ENCODE measurements around the gene UTS2B. TPM values are rescaled to one million over a fixed set of nuclear protein-coding genes. Genes with fewer than 3 reads are reported as not detected.

UTS2B gene
- total RNA-seq, 2 donors from 2014 or later, result 0.81 TPM; not detected in 1

DNA sequence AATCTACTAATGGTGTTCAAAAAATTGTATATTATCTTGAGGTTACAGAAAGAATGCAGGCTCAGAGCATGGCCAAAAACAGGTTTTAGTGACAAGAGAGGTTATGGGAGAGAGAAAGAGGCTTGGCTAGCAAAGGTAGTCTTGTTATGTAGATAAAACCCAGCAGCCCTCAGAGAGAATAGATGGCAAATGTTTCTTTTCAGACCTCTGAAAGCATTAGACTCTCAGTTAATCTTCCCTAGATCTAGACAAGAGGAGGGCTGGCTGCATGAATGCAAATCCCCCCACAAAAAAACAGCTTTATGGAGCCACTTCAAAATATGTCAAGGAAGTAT, 69.1 kb downstream of the UTS2B start:
- ATAC-seq (ENCODE audit: insufficient number of reproducible peaks, low FRiP score, low read depth) (no peak), DNase-seq (ENCODE audit: low spot score) (no peak)
- H3K4me1 ChIP-seq (ENCODE audit: control insufficient read depth in 1 of 2, low read depth in 2 of 2), result no peaks in the 10 kb centered on the region
- no peaks in the 10 kb centered on the region for H3K36me3 ChIP-seq
- no peak overlapping the region for H3K27ac ChIP-seq
- H3K4me3 ChIP-seq, result no peak overlapping the region
- H3K9me3 ChIP-seq, result no peaks in the 10 kb centered on the region
- no peaks in the 10 kb centered on the region for H3K27me3 ChIP-seq (replicated peaks; ENCODE audit: insufficient read depth)
- TF ChIP-seq, protein P1, sequence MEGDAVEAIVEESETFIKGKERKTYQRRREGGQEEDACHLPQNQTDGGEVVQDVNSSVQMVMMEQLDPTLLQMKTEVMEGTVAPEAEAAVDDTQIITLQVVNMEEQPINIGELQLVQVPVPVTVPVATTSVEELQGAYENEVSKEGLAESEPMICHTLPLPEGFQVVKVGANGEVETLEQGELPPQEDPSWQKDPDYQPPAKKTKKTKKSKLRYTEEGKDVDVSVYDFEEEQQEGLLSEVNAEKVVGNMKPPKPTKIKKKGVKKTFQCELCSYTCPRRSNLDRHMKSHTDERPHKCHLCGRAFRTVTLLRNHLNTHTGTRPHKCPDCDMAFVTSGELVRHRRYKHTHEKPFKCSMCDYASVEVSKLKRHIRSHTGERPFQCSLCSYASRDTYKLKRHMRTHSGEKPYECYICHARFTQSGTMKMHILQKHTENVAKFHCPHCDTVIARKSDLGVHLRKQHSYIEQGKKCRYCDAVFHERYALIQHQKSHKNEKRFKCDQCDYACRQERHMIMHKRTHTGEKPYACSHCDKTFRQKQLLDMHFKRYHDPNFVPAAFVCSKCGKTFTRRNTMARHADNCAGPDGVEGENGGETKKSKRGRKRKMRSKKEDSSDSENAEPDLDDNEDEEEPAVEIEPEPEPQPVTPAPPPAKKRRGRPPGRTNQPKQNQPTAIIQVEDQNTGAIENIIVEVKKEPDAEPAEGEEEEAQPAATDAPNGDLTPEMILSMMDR (IDR thresholded peaks at IDR 0.05), result no peak

DNA sequence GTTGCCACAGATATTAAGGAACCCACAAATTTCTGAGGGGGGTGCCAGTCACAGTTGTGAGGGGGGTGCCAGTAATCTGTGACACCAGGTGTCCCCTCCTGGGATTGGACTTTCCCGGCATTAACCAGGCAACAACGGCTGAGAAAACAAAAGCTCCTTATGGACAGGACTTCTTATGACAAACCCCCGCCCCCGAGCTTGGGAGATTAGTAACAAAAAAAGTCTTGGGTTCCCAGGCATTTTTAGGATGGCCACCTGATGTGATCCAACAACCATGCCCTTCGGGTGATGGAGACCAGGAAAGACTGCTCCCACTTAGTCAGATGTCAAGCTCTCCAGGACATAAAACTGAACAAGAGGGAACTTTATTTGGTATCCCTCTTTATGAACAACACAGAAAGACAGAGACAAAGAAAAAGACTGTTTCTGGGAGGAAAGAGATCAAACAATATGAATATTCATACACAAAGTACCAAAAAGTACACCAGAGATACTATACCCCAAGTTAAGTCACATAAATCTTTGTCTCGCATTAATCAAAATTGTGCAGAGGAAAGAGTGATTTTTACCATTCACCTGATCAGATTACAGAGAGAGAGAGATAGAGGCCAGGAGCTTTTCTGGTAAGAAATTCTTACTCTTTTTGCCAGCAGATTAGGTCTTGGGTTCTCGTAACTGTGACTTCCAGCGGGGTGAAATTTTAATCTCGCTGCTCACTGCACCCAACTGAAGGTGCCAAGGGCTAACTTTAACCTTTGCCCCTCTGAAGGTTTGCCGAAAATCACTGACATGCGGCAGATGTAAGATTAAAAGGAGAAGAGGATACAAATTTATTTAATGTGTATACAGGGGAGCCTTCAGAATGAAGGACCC, 69.7 kb downstream of the UTS2B start:
- H3K4me3 ChIP-seq, result no peak overlapping the region
- TF ChIP-seq, protein P1 (IDR thresholded peaks at IDR 0.05), result no peak
- DNase-seq (ENCODE audit: low spot score), result no peak
- H3K27ac ChIP-seq, result no peak overlapping the region
- H3K9me3 ChIP-seq, result no peaks in the 10 kb centered on the region
- no peaks in the 10 kb centered on the region for H3K36me3 ChIP-seq
- H3K4me1 ChIP-seq (ENCODE audit: control insufficient read depth in 1 of 2, low read depth in 2 of 2), result no peaks in the 10 kb centered on the region
- no peaks in the 10 kb centered on the region for H3K27me3 ChIP-seq (replicated peaks; ENCODE audit: insufficient read depth)
- no peak for ATAC-seq (ENCODE audit: insufficient number of reproducible peaks, low FRiP score, low read depth)

DNA sequence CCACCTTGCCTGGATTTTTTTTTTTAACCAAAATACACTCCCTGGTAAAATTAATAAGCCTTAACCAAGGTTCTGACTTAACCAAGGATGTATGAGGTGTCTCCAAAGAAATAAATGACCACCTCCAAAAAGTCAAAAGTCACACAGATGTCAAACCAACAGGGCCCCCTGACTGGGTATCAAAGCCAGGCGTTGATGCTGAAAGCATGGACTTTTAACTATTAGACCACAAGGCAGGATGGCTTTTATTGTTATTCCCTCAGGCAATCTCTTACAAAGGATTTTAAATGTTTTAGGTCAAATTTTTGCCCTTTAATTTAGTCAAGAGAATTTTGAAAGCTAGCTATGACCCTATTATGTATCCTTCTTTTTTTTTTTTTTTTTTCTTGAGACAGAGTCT, 70.8 kb downstream of the UTS2B start:
- TF ChIP-seq, protein P1 (IDR thresholded peaks at IDR 0.05), result no peak
- no peaks in the 10 kb centered on the region for H3K36me3 ChIP-seq
- no peak overlapping the region for H3K27ac ChIP-seq
- H3K27me3 ChIP-seq (replicated peaks; ENCODE audit: insufficient read depth), result no peaks in the 10 kb centered on the region
- H3K4me3 ChIP-seq, result no peak overlapping the region
- no peaks in the 10 kb centered on the region for H3K4me1 ChIP-seq (ENCODE audit: control insufficient read depth in 1 of 2, low read depth in 2 of 2)
- DNase-seq (ENCODE audit: low spot score) (no peak), ATAC-seq (ENCODE audit: insufficient number of reproducible peaks, low FRiP score, low read depth) (no peak)
- no peaks in the 10 kb centered on the region for H3K9me3 ChIP-seq

DNA sequence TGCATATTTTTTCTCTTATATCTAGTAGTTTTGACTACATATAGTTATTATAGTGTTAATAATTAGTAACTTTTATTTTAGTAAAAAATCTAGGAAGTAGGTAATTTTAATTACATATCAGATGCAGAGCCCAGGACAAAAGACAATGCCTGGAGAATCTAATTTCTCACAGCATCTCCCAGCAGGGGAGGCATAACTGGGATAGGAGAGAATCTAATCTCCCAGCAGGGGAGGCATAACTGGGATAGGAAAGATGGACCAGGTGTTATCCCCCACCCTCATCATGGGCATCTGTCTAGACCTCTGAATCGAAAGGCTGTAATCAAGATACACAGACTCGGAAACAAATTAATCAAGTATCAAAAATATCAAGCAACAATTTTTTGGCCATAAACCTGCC, 73.0 kb downstream of the UTS2B start:
- no peaks in the 10 kb centered on the region for H3K9me3 ChIP-seq
- no peak overlapping the region for H3K27ac ChIP-seq
- H3K4me3 ChIP-seq, result no peak overlapping the region
- ATAC-seq (ENCODE audit: insufficient number of reproducible peaks, low FRiP score, low read depth) (no peak), DNase-seq (ENCODE audit: low spot score) (no peak)
- H3K36me3 ChIP-seq, result no peaks in the 10 kb centered on the region
- no peaks in the 10 kb centered on the region for H3K4me1 ChIP-seq (ENCODE audit: control insufficient read depth in 1 of 2, low read depth in 2 of 2)
- TF ChIP-seq, protein P1 (IDR thresholded peaks at IDR 0.05), result no peak
- H3K27me3 ChIP-seq (replicated peaks; ENCODE audit: insufficient read depth), result no peaks in the 10 kb centered on the region

DNA sequence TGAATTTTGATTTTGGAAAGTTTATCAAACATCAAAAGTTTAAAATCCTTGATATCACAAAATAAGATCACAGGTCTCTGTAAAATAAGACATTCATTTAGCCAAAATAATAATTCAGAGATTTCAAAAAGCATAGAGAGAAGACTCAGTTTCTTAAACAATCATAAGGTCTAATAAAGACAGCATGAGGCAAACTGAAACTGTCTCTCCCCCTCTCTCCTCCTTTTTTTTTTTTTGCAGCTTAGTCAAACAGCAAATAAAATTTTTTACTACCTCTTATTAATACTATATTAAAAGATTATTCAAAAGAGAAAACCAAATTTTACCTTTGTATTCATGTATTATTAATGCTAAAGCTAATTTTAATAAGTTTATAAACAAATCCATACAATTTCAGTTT, 73.9 kb downstream of the UTS2B start:
- Histone ChIP-seq H3K27ac (no peak overlapping the region), H3K36me3 (no peaks in the 10 kb centered on the region), H3K4me3 (no peak overlapping the region), H3K9me3 (no peaks in the 10 kb centered on the region), H3K4me1 (ENCODE audit: control insufficient read depth in 1 of 2, low read depth in 2 of 2) (no peaks in the 10 kb centered on the region), H3K27me3 (replicated peaks; ENCODE audit: insufficient read depth) (no peaks in the 10 kb centered on the region)
- ATAC-seq (ENCODE audit: insufficient number of reproducible peaks, low FRiP score, low read depth) (no peak), DNase-seq (ENCODE audit: low spot score) (no peak)
- TF ChIP-seq, protein P1 (IDR thresholded peaks at IDR 0.05), result no peak
